Measurements from ENCODE around the gene SESN2.

- TF ChIP-seq, protein P1, sequence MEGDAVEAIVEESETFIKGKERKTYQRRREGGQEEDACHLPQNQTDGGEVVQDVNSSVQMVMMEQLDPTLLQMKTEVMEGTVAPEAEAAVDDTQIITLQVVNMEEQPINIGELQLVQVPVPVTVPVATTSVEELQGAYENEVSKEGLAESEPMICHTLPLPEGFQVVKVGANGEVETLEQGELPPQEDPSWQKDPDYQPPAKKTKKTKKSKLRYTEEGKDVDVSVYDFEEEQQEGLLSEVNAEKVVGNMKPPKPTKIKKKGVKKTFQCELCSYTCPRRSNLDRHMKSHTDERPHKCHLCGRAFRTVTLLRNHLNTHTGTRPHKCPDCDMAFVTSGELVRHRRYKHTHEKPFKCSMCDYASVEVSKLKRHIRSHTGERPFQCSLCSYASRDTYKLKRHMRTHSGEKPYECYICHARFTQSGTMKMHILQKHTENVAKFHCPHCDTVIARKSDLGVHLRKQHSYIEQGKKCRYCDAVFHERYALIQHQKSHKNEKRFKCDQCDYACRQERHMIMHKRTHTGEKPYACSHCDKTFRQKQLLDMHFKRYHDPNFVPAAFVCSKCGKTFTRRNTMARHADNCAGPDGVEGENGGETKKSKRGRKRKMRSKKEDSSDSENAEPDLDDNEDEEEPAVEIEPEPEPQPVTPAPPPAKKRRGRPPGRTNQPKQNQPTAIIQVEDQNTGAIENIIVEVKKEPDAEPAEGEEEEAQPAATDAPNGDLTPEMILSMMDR (conservative IDR thresholded peaks at IDR 0.05; ENCODE audit: low read length): no peak
- TF ChIP-seq EZH2phosphoT487 (IDR thresholded peaks at IDR 0.05; ENCODE audit: borderline replicate concordance): no peak
Measured at GRCh38 chr1:28264897-28265296, 5.6 kb downstream of the SESN2 start.
